Mammary epithelial cell (primary cell): Measurements from ENCODE around the gene ZBTB20.

Source experiments
- CTCF ChIP-seq, 2 donors: IDR thresholded peaks in 1 of 2; conservative IDR thresholded peaks in 1 of 2; 2 replicates each; pipeline ENCODE4 v1.5.1; 2011 to 2012; ENCODE audit warnings: inconsistent platforms in 2 of 2, low read length in 2 of 2, mild to moderate bottlenecking in 2 of 2, control low read depth in 1 of 2, low read depth in 1 of 2; ENCODE audit not compliant: insufficient read depth in 1 of 2; ENCODE audit errors: extremely low read depth in 1 of 2
- EZH2 ChIP-seq: IDR thresholded peaks from 2 replicates; pipeline ENCODE4 v1.6.1; 2012; ENCODE audit warnings: low read length, inconsistent platforms, borderline replicate concordance

- TF ChIP-seq CTCF (conservative IDR thresholded peaks at IDR 0.05 in 1 of 2, IDR thresholded peaks at IDR 0.05 in 1 of 2; ENCODE audit: extremely low read depth in 1 of 2, insufficient read depth in 1 of 2, low read depth in 1 of 2, low read length in 2 of 2), result no peak
- TF ChIP-seq EZH2, result no peak
Measured at GRCh38 chr3:114856835-114857234, 290.3 kb downstream of the ZBTB20 start.
